Erythroblast (primary cell): ENCODE results near the gene VAV2.

Experiments
- DNase-seq, 2 experiments: peaks; one replicate each; lab custom pipeline; 2025; lab: John Stamatoyannopoulos, UW
- GATA1 ChIP-seq: IDR thresholded peaks from 2 replicates; pipeline ENCODE4 v1.6.1; 2011; ENCODE audit warnings: low read depth, mild to moderate bottlenecking, control low read depth, low read length, moderate library complexity
- POLR2A ChIP-seq: IDR thresholded peaks from 2 replicates; pipeline ENCODE4 v1.6.1; 2011; ENCODE audit warnings: mild to moderate bottlenecking, low read length

Gene VAV2

GRCh38 chr9:133795049-133795448 lies 197.1 kb downstream of the VAV2 start:
- TF ChIP-seq POLR2A (no peak), GATA1 (no peak)

GRCh38 chr9:133794016-133794760 lies 197.9 kb downstream of the VAV2 start:
- no peak for TF ChIP-seq POLR2A
- no peak for TF ChIP-seq GATA1
- no peak for DNase-seq

More at GRCh38 chr9:133795049-133795448, 197.1 kb downstream of the VAV2 start:
- no peak for DNase-seq

- DNase-seq, result no peak
- TF ChIP-seq GATA1 (no peak), POLR2A (no peak)
Observed at GRCh38 chr9:133793471-133793870, 198.7 kb downstream of the VAV2 start.

GRCh38 chr9:133792721-133793470 lies 199.2 kb downstream of the VAV2 start:
- TF ChIP-seq GATA1, result no peak
- TF ChIP-seq POLR2A, result no peak
- peak; percentile 37 to 65 for DNase-seq

GRCh38 chr9:133791735-133792649 lies 200.1 kb downstream of the VAV2 start:
- peak in 1 of 2 experiments; percentile 18 for DNase-seq
- TF ChIP-seq GATA1 (no peak), POLR2A (no peak)

- DNase-seq, result no peak
- TF ChIP-seq GATA1 (no peak), POLR2A (no peak)
Observed at GRCh38 chr9:133791069-133791468, 201.1 kb downstream of the VAV2 start.

- TF ChIP-seq GATA1 (no peak), POLR2A (no peak)
Observed at GRCh38 chr9:133789778-133790177, 202.3 kb downstream of the VAV2 start.

GRCh38 chr9:133788819-133789717 lies 203.1 kb downstream of the VAV2 start:
- TF ChIP-seq POLR2A, result no peak
- DNase-seq, result no peak

More at GRCh38 chr9:133789778-133790177, 202.3 kb downstream of the VAV2 start:
- DNase-seq, result no peak

GRCh38 chr9:133788045-133788818 lies 203.9 kb downstream of the VAV2 start:
- TF ChIP-seq GATA1 (no peak), POLR2A (no peak)
- DNase-seq, result no peak

GRCh38 chr9:133787754-133788025 lies 204.4 kb downstream of the VAV2 start:
- no peak for TF ChIP-seq POLR2A

GRCh38 chr9:133786907-133787753 lies 205.0 kb downstream of the VAV2 start:
- no peak for DNase-seq

More at GRCh38 chr9:133787754-133788025, 204.4 kb downstream of the VAV2 start:
- peak in 1 of 2 experiments; percentile 16 for DNase-seq

More at GRCh38 chr9:133786907-133787753, 205.0 kb downstream of the VAV2 start:
- no peak for TF ChIP-seq POLR2A
- TF ChIP-seq GATA1, result no peak
